NCI-H524 treated with DMSO at 0.1 percent for 48 hours (cell line): ENCODE results near the gene HSF2.

Source experiments
- DNase-seq: peaks from one replicate; lab custom pipeline; 2025; lab: John Stamatoyannopoulos, UW

Gene HSF2

DNA sequence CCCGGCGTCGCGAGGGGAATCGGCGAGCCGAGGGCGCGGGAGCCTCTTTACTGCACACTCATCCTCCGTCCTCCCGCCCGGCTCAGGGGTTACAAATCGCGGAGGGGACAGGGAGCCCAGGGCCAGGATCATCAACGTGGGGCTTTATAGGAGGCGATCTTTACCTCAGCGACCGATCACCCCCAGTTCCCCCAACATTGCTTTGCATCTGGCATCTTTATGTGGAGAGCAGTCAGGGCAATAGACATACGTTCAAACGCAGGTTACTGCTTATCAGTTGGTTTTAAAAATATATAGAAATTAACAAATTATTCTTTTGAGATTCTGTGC lies 634 bp downstream of the HSF2 start:
- DNase-seq, result no peak

DNA sequence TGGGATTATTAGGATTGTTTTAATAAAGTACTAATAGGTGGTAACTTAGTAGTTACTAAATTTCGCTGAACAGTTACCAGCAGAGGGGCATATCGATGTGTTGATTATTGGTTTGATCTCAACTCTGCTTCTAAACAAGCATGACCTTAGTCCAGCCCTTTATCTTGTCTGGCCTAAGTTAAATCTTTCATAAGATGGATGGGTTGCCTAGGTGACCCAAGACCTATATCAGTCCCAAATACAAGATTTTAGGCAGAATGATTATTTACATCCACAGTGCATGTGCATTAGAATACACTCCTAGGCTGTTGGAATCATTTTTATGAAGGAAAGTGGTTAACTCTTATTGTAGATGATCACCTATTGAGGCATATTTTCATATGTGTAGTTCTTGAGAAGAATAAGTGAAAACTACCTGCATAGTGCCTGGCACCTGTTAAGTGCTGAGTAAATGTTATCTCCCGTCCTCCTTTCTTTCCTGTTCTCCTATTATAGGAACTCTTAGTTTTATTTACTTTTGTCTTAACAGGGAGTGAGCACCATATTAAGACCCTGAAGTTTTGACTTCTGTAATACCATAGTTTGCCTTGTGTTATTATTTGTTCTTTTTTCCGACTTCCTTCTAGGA lies 1.1 kb downstream of the HSF2 start:
- no peak for DNase-seq

DNA sequence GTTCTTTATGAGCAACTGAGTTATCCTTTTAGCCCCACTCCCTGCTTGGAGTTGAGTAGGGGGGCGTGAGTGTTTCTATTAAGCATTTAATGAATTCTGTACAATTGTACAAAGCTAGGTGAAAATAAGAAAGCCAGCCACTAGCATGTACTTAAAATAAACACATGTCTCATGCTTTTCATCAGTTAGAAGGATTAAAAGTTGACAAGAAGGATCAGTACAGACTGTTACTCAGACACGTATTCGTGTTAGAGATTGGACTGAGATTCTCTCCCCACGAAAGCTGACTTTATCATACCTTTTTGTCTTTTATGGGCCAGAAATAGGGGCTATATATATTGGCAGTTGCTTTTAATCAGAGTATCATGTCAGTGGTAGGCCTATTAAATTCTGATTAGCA lies 1.7 kb downstream of the HSF2 start:
- DNase-seq, result no peak

DNA sequence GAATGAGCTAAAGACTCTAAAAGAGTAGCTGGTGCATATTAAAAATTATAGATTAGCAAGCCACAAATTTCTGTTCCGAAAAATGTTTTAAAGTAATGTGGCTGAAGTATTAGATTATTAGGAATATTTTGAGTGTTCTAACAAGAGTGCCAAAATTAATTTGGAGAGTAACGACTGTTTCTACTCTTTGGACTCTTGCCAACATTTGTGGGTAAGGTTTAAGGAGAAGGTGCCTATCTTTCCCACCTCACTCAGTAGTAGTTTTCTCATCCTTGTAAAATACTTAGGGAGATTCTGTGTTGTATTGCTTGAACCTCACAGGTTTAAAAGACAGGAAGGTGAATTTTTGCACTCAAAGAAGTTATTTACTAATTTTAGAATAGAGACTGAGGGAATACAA lies 5.0 kb downstream of the HSF2 start:
- DNase-seq, result no peak

DNA sequence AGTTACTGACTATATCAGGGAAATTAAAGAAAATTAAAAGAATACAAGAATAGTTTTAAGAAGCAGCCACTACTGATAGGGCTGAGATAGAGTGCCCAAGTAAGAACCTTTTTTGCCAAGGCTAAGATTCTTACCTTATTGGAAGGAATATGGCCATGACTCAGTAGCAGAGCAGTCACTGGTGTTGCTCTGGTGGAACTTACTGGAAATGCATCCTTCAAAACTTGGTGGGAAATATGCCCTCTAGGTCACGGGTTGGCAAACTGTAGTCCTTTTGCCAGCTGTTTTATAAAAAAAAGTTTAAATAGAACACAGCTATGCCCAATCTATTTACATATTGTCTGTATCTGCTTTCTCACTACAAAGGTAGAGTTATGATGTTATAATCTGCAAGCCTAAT lies 6.0 kb downstream of the HSF2 start:
- DNase-seq, result no peak

DNA sequence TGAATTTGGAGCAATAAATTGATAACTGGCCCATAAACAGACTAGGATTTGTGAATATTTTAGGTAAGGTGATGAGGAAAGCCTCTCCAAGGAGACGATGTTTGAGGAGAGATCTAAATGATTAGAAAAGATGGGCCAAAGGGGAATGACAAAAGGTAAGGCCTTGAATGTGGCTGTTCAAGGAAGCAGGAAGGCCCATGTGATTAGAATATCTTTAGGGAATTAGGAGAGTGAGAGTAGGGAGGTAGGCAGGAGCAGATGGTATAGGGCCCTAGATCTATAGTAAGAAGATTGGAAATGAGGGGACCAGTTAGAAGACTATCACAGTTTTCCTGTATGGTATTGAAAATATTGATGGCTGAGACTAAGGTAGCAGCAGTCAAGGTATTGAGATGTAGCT lies 6.7 kb downstream of the HSF2 start:
- DNase-seq, result no peak

DNA sequence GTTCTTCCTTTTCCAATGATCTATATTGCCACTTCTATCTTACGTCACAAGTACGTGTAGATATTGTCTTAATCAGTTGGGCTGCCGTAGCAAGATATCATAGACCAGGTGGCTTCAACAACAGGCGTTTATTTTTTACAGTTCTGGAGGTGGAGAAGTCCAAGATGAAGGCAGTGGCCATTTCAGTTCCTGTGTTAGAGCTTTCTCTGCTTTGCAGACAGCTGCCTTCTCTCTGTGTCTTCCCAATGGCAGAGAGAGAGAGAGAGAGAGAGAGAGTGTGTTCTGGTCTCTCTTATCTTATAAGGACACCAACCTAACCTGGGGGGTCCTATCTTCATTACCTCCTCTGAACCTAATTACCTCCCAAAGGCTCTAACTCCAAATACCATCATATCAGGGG lies 8.3 kb downstream of the HSF2 start:
- no peak for DNase-seq

DNA sequence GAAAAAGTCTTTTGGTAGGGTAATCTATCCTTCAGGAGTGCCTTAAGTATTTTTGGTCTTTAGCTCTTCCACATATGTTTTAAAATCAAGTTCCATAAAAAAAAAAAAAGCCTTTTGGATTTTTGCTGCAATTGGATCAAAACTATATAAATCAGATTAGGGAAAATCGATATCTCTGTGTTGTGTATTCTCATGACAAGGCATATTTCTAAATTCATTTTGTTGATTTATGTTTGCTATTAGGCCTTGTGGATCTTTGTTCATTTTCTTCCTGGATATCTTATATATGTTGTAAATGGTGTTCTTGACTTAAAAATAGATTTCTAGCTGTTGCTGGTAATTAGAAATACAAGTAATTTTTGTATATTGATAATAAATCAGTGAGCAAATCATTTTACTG lies 8.8 kb downstream of the HSF2 start:
- no peak for DNase-seq

DNA sequence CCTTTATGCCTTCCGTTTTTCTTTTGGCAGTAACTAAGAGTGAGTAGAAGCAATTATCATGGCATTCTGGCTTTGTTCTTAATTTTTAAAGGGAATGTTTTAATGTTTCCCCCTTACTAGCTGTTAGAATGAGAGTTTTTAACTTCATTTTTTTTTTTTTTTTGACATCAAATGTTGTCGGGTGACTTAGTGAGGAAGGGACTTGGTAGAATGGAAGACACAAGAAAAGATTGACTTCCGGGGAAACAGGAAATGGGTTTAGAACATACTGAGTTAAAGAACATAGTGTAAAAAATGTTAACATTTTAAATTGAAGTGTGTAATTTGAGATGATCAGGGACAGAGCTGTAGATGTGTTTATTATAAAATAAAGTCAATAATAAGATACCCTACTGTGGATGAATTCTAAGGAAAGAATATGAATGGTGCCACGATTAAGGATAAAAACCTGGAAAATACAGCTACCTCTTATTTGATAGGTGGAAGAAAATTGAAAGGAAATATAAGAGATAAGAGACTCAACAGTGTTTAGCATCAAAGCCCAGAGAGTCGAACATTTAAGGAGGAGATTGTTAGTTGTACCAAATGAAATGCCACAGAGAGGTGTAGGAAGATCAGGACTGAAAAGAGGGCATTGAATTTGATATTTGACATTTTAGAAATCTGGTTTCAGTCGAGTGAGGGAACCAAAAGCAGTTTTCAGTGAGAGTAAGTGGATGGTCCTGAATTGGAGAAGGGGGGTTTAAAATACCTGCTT lies 9.4 kb downstream of the HSF2 start:
- no peak for DNase-seq

DNA sequence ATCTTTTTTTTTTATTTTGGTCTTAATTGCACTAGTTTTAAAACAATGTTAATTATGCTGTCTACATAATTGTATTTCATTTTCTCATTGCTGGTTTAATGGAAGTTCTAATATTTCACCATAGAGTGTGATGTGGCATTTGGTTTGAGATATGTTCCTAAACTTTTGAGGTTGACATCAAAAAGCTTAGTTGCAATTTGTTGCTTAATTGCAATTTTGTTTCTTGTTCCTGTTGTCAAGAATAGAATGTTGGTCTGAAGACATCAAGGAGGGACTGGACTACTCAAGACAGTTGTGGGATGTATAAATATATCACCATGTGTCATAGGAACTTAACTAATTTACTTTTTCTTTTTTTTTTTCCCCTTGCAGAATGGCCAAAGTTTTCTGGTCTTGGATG lies 12.5 kb downstream of the HSF2 start:
- no peak for DNase-seq

DNA sequence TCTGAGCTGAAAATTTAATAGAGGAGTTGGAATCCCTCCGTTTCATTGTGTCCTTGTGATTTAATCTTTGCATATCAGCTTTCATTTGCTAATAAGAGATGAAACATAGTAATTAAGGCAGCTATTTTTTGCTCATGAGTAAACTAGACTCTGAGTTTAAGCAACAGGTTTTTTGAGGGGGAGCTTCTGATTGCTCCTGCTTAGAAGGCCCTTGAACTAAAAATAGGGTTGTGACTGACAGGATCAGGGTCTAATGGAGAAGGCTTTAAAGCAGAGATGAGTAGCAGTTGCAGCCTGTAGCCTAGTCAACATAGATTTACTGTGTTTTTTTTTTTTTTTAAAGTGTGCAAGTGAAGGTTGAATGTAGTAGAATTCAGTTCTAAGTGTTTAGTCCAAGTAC lies 17.4 kb downstream of the HSF2 start:
- no peak for DNase-seq

DNA sequence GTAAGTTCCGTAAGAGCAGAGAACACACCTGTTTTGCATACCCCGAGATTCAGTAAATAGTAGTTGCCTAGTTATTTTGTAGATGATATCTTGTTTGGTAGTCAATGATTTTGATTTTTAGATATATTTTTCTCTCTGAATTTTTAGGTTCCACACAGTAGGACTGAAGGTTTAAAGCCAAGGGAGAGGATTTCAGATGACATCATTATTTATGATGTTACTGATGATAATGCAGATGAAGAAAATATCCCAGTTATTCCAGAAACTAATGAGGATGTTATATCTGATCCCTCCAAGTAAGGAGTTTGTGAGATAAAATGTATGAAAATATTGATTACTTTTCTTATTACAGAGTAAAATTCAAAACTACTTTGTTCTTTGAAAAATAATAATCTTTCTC lies 22.6 kb downstream of the HSF2 start:
- DNase-seq, result no peak

DNA sequence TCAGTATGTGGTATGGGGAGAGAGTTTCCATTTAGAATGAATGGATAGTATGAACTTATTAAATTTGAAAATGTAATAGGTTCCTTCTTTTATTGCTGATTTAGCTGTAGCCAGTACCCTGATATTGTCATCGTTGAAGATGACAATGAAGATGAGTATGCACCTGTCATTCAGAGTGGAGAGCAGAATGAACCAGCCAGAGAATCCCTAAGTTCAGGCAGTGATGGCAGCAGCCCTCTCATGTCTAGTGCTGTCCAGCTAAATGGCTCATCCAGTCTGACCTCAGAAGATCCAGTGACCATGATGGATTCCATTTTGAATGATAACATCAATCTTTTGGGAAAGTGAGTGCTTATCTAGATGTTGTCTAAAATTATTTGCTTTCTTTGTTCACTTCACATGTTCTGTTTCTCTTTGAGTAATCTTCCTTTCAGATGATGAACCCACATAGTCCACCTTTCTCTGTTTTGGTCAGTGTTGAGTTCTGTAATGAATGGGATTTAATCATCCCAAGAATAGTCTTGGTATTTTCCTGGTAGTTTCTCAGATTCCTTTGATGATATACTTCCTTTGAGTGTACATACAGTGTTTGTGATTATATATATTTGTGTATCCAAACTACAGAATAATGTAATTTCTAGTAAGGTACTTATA lies 23.3 kb downstream of the HSF2 start:
- no peak for DNase-seq

DNA sequence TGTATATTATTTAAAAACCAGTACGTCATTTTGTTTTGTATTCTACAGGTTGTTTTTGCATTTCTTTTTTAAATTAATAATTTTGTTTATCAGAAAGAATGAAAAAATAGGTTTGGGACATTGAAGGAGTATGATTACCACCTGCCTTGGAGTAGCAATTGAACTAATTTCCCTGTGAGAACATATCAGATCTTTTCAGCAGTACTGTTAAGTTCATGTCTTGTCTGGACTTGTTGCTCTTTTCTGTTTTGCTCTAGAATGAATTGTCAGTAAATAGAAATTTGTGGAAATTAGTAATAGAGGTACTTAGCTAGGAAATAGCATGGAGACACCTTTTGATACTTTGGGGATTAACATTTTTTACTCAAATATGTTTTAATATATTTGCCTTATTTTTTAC lies 24.3 kb downstream of the HSF2 start:
- no peak for DNase-seq

DNA sequence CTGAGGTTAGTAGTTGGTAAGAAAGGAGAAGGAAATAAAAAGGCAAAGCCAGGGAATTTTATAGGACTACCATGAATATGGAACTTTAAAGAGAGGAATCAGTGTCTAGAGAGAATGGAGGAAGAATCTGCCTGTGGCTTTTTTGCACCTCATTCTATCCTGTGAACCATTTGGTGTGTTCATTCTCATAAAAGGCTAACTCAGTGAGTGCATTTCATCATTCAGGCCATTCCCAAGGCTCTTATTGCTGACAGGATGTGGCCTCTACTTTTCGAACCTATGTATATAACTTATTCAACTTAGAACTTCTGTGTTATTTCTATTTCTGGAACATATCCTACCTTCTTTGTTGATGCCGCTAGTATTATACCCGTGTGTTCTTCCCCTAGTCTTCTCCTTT lies 27.1 kb downstream of the HSF2 start:
- no peak for DNase-seq

DNA sequence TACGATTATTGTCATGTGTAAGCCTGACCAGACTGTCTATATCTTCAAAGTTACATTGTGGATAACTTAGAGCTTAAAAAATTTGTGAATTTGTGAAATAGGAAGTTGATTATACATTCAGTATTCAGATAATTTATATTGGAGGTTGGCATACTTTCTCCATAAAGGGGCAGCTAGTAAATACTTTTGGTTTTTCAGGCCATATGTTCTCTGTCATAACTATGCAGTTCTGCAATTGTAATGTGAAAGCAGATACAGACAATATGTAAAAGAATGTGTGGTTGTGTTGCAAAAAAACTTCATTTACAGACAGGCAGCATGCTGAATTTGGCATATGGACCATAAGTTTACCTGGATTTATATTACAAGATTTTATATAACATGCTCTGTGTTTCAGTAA lies 29.3 kb downstream of the HSF2 start:
- DNase-seq, result no peak

DNA sequence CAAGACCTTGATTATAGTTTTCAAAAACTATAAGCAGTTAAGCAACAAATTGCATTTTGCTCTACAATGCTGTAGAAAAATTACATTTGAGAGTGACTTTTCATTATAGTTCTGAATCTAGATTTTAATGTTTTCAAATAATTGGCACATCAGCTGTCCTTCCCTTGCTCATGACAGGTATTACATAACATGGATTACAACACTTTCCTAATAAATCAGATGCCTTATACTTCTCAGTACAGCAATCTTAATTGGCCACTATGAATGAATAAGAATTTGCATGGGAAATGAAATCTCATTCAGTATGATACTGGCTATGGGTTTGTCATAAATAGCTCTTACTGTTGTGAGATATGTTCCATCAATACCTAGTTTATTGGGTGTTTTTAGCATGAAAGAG lies 29.9 kb downstream of the HSF2 start:
- no peak for DNase-seq

DNA sequence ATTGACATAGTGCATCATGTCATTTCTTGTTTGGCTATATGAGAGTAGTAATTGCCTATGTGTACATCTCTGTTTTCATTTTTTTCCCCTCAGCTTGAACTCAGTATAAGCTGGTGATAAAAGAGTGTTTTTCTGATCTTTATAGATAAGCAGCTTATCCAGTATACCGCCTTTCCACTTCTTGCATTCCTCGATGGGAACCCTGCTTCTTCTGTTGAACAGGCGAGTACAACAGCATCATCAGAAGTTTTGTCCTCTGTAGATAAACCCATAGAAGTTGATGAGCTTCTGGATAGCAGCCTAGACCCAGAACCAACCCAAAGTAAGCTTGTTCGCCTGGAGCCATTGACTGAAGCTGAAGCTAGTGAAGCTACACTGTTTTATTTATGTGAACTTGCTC lies 32.3 kb downstream of the HSF2 start:
- DNase-seq, result no peak

DNA sequence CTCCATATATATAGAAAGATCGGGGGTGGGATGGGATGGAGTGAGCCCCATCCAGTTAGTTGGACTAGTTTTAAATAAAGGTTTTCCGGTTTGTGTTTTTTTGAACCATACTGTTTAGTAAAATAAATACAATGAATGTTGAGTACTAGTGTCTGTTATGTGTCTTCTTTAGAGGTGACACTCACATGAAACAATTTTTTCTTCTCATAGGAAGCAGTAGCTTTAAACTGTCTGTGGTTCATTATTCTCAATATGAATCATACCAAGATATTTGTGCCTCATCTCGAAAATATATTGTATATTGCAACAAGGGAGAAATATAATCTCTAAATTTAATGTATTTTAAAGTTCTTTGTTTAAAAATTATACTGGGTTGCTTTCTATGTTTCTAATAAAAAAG lies 33.4 kb downstream of the HSF2 start:
- no peak for DNase-seq

DNA sequence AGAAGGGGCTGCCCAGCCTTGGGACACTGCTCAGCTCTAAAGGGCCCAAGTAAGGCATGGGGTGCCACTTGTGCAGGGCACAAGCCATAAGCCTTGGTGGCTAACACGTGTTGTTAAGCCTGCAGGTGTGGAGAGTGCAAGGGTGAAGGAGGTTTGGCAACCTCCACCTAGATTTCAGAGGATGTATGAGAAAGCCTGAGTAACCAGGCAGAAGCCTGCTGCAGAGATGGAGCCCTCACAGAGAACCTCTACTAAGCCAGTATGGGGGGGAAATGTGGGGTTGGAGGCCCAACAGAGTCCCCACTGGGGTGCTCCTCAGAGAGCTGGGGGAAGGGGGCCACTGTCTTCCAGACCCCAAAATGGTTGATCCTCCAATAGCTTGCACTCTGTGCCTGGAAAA lies 39.5 kb downstream of the HSF2 start:
- no peak for DNase-seq

DNA sequence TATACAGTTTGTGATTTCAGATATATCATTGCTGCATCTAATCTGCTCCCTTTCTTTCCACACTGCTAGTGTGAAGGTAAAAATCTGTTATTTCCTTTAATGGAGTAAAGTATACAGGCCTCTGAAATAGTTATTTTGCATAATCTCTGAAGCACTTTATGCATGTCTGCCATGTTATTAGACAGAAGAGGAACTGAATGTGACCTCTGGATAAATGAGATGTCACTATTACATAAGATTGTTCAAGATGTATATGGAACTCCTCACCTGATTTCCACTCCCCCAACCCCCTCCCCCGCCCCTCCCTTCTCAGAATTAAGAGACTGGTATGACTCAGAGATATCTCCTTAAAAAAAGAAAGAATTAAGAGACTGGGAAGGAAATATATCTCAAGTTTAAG lies 45.8 kb downstream of the HSF2 start:
- no peak for DNase-seq

DNA sequence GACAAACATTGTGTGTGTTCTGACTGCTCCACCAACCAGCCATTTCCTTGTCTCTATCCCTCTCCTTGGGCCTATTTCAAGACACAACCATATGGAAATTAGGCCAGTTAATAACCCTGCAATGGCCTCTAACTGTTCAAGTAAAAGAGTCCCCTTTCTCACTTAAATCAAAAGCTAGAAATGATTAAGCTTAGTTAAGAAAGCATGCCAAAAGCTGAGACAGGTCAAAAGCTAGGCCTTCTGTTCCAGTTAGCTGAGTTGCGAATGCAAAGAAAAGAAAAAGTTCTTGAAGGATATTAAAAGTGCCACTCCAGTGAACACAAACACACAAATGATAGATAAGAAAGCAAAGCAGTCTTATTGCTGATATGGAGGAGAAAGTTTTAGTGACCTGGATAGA lies 49.6 kb downstream of the HSF2 start:
- DNase-seq, result no peak

DNA sequence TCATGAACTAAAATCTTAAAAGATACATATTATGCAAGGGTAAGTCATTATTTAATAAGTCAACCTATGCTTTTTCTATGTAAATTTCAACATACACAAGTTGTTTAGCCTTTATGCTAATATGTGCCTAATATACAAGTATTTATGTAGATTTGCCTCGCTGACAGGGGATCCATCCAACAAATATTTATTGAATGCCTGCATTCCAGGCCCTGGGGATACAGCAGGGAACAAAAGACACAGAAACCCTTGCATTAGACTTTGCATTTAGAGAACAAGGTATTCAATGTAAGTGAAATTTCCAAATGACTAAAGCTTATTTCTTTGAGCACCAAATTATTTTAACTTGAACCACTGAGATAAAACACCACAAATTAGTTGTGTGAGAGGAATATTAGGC lies 53.1 kb downstream of the HSF2 start:
- no peak for DNase-seq

DNA sequence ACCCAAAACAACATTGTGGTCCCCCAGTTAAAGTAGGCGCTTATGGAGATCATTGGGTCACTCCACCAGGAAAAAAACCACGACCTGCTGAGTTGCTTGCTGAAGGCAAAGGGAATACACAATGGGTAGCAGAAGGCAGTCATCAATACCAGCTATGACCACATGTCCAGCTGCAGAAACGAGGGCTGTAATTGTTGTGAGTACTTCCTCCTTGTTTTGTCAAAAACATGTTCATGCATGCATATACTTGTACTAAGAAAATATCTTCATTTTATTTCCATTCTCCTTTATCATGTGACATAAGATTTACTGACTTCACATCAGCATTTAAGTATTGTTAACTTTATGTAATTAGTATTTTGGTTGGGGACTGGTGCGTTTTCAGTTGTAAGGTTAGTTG lies 55.2 kb downstream of the HSF2 start:
- no peak for DNase-seq
